ENCODE data around the gene ELL. TPM values are rescaled to one million over a fixed set of nuclear protein-coding genes. Genes with fewer than 3 reads are reported as not detected.
A peak's percentile ranks its signal among the peaks of the same experiment; 100 is the strongest.

The ELL gene
- total RNA-seq, 3 donors from 2014 or later, result 25.6 to 32.5 (median 28.8) TPM

DNA sequence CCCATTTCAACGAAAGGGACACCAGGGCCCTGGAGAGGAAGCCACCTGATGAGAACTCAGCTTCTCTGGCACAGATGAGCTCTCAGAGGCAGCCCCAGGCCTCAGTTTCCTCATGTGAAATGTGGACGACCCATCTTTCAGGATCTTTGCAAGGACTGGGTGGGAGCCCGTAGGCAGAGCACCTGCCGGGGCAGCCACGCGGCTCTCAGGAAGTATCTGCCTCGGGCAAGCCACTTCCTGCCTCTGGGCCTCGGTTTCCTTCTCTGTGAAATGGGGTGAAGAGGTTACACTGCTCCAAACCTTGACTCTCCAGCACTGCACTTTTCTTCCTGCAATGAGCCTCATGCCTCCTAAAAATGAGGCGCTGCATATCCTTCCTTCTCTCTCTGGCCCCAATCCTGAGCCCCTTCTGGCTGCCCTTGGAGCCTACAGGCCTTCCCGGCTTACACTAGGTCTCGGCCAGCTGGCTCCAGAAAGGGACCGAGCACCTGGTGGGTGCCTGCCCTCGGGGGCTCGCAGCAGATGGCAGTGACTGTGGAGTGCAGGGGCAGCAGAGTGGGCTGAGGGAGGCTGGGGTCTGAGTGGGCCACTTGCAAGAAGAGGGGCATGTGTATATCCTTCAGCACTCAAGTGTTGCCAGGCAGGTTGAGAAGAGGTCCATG, 99.2 kb downstream of the ELL start:
- H3K36me3 Mint-ChIP-seq (ENCODE audit: insufficient read depth), result no peaks in the 10 kb centered on the region
- H3K4me1 Mint-ChIP-seq (ENCODE audit: low read depth), result peaks cover 64% of the 10 kb centered on the region
- H3K27me3 Mint-ChIP-seq (ENCODE audit: low read depth), result no peaks in the 10 kb centered on the region
- DNase-seq (no peak), ATAC-seq (no peak)
- peak overlapping the region; percentile 91 for H3K4me3 Mint-ChIP-seq
- no peaks in the 10 kb centered on the region for H3K9me3 Mint-ChIP-seq

DNA sequence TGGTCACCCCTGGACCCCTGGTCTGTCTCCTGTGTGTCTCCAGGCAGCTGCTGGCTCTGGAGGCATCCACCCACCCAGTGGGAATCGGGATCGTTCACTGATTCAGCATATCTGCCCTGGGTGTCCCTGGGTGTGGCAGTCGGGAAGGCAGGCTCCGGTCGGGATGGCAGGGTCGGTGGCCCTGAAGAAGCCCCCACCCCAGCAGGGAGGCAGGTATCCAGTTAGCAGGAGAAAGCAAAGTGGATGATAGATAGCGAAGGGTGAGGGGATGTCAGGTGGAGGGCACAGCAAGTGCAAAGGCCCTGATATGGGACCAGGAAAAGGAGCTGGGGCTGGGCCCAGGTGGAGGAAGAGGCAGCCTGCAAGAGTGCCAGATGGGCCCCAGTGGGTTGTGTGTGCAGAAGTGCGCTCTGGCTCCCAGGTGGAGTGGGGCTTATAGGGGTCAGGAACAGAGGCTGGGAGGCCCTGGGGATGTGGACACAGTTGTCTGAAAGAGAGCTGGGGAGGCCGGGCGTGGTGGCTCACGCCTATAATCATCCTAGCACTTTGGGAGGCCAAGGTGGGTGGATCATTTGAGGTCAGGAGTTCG, 100.4 kb downstream of the ELL start:
- DNase-seq (no peak), ATAC-seq (no peak)
- Mint-ChIP-seq H3K4me3 (peak overlapping the region; percentile 91), H3K9me3 (no peaks in the 10 kb centered on the region), H3K36me3 (ENCODE audit: insufficient read depth) (no peaks in the 10 kb centered on the region), H3K4me1 (ENCODE audit: low read depth) (peaks cover 72% of the 10 kb centered on the region), H3K27me3 (ENCODE audit: low read depth) (peaks cover 3% of the 10 kb centered on the region)

DNA sequence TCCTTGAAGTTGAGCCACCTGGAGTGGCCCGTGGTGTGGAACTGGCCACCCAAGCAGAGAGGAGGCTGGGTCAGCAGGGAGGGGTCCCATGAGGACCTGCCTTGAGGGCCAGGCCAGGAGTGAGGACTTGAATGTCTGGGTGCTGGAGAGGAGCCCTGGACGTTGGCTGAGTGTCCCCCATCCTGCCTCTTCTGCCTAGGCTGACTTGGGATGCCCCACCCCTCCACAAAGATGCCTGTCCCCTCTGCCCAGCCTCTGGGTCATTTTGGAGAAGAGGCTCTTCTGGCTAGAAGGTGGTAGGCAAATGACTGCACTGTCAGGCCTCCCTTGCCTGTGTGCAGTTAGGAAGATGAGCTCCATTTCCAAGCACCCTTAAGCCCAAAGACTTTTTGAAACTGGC, 100.9 kb downstream of the ELL start:
- H3K4me3 Mint-ChIP-seq, result peak overlapping the region; percentile 91
- ATAC-seq (no peak), DNase-seq (no peak)
- H3K27me3 Mint-ChIP-seq (ENCODE audit: low read depth), result peaks cover 7% of the 10 kb centered on the region
- no peaks in the 10 kb centered on the region for H3K9me3 Mint-ChIP-seq
- no peaks in the 10 kb centered on the region for H3K36me3 Mint-ChIP-seq (ENCODE audit: insufficient read depth)
- H3K4me1 Mint-ChIP-seq (ENCODE audit: low read depth), result peaks cover 74% of the 10 kb centered on the region

DNA sequence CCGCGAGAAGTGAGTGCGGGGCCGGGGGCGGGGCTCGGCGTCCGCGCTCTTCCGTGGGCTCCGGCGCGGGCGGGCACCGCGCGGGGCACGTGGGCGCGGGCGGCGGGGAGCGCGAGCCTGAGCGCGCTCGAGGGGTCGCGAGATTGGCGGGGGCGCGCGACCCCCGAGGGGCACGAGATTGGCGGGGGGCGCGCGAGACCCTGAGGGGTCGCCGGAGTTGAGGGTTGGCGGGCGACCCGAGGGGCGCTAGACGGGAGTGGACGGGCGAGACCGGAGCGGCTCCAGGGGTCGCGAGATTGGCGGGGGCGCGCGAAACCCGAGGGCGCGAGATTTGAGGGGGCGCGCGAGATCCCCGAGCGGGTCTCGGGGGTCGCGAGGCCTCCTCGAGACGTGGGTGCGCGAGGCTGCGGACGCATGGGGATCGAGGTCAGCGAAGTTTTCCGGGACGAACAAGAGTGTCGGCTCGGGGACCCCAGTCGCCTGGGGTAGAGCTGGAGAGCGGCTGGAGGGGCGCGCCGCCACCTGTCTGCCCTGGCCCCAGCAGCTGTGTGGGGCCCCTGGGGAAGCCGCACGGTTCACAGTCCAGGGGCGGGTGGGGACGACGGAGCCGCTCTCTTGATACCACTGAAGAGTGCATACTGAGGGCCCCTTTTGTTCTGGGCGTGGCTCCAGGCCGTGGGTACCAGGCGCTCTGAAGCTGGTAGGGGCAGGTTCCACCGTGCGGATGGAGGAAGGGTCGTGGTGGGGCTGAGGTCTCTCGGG, 102.0 kb downstream of the ELL start:
- H3K36me3 Mint-ChIP-seq (ENCODE audit: insufficient read depth), result no peaks in the 10 kb centered on the region
- no peaks in the 10 kb centered on the region for H3K9me3 Mint-ChIP-seq
- H3K4me3 Mint-ChIP-seq, result peak overlapping the region; percentile 91
- H3K4me1 Mint-ChIP-seq (ENCODE audit: low read depth), result peaks cover 72% of the 10 kb centered on the region
- peak; percentile 32 to 40 for ATAC-seq
- DNase-seq, result no peak
- peaks cover 10% of the 10 kb centered on the region for H3K27me3 Mint-ChIP-seq (ENCODE audit: low read depth)

DNA sequence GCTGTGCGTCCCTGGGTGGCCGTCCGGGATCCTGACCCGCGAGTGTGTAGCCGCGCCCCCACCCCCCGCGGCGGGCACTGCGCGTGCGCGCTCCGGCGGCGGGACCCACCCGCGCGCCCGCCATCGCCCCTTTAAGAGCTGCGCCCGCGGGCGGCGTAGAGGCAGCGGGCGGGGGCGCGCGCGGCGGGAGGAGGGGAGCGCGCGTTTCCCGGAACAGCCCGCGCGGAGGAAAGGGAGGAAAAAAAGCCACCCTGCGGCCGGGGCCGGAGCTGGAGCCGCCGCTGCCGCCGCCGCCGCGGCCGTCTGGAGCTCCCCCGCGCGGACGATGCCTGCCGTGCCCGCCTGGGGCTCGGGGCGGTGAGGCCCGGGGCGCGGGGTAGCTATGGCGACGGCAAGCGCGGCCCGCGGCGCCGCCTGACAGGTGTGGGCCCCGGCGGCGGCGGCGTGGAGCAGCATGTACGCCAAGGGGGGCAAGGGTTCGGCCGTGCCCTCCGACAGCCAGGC, 102.6 kb downstream of the ELL start, which contains the start of gene SSBP4:
Gene SSBP4, plus strand, starts transcription at position 204 of the 504 bp plus-strand sequence. Its CDS starts 251 bp downstream, at position 455.
- ATAC-seq, result peak; percentile 67

DNA sequence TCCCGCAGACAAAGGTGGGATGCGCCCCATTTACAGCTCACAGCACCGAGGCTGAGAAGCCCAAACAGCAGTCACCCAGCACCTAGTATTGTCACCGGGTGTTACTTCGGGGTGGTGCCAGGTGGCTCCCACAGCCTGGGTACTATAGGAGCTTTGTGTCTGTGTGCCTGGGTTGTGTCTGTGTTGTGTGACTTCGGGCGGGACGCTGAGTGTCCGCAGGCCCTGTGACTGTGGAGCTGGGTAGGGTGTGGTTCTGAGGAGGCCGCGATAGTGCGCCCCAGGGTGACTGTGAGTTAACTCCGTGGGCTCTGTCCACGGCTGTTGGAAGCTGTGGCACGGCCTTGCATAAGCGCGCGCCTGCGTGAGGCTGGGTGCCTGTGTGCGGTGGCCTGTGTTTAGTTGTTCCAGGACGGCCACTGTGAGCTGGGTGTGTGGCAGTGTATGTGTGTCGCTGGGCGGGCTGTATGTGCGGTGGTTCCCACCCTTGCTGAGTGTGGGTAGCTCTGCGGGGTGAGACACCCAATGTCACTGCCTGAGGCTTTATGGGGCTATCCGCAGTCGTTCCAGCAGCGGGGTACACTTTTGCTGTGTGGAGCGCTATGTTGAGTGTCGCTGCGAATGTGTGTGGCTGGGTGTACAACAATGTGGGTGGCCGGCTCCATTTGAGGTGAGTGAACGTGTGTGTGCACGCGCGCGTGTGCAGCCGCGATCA, 103.2 kb downstream of the ELL start:
- Mint-ChIP-seq H3K4me3 (peak overlapping the region; percentile 78), H3K27me3 (ENCODE audit: low read depth) (peaks cover 16% of the 10 kb centered on the region), H3K9me3 (no peaks in the 10 kb centered on the region), H3K36me3 (ENCODE audit: insufficient read depth) (no peaks in the 10 kb centered on the region), H3K4me1 (ENCODE audit: low read depth) (peaks cover 70% of the 10 kb centered on the region)
- no peak for DNase-seq
- peak; percentile 25 to 27 for ATAC-seq

More for the DNA sequence above, 102.6 kb downstream of the ELL start, which contains the start of gene SSBP4:
- peak; percentile 54 for DNase-seq
- Mint-ChIP-seq H3K4me1 (ENCODE audit: low read depth) (peaks cover 72% of the 10 kb centered on the region), H3K27me3 (ENCODE audit: low read depth) (peaks cover 14% of the 10 kb centered on the region), H3K4me3 (peak within 1 kb of the TSS; percentile 91), H3K9me3 (no peaks in the 10 kb centered on the region), H3K36me3 (ENCODE audit: insufficient read depth) (no peaks in the 10 kb centered on the region)

DNA sequence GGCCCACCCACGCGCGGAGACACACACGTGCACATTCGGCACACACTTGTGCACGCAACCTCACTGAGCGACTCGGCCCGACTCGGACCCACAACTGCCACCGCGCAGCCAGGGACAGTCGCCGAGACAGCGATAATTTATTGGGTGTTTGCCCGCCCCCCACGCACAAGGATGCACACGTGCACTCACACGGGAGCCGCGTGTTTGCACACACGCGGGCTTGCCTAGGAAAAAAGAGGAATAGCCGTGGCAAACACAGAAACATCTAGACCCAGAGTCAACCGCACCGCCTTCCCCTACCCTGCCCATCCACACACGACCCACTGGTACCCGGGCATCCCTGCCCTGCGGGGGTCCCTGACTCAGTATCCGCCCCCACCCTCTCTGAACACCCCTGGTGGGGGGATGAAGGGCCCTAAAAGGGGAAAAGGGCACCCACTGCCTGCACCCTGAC, 103.8 kb downstream of the ELL start:
- Mint-ChIP-seq H3K4me3 (peak overlapping the region; percentile 78), H3K9me3 (no peaks in the 10 kb centered on the region), H3K4me1 (ENCODE audit: low read depth) (peaks cover 64% of the 10 kb centered on the region), H3K27me3 (ENCODE audit: low read depth) (peaks cover 16% of the 10 kb centered on the region), H3K36me3 (ENCODE audit: insufficient read depth) (no peaks in the 10 kb centered on the region)
- ATAC-seq, result no peak
- no peak for DNase-seq

DNA sequence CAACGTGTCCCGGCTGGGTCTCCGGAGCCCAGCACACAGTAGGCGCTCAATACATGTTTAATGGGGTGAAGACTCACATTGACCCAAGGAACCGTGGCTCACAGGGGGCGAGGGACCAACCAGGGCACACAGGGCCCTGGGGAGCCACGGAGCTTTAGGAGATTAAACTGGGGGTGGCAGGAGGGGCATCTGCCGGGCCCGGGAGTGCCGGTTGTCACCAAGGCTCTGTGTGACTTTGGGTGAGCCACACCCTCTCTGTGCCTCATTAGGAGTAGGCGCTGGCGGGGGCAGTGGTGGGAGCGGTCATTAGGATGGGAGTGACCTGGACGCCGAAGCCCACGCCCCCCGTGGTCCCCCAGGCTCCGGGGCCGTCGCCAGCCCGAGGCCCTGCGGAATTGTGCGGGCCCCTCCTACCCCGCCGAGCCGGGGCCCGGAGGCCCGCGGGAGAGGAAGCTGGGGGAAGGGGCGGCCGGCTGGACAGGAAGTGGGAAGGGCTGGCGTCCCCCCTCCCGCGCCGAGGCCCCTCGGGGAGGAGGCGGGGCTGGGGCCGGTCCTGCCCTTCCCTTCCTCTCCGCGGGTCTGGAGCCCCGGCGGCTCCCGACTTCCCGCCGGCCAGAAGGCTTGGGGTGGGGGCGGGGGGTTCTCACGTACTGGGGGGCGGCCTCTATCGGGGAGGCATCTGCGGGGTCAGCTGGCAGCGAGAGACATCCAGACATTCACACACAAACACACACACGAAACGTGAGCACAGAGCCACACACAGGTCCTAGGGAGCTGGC, 104.4 kb downstream of the ELL start:
- DNase-seq (no peak), ATAC-seq (no peak)
- Mint-ChIP-seq H3K9me3 (no peaks in the 10 kb centered on the region), H3K4me3 (peak overlapping the region; percentile 78), H3K4me1 (ENCODE audit: low read depth) (peaks cover 58% of the 10 kb centered on the region), H3K27me3 (ENCODE audit: low read depth) (peaks cover 22% of the 10 kb centered on the region), H3K36me3 (ENCODE audit: insufficient read depth) (no peaks in the 10 kb centered on the region)

DNA sequence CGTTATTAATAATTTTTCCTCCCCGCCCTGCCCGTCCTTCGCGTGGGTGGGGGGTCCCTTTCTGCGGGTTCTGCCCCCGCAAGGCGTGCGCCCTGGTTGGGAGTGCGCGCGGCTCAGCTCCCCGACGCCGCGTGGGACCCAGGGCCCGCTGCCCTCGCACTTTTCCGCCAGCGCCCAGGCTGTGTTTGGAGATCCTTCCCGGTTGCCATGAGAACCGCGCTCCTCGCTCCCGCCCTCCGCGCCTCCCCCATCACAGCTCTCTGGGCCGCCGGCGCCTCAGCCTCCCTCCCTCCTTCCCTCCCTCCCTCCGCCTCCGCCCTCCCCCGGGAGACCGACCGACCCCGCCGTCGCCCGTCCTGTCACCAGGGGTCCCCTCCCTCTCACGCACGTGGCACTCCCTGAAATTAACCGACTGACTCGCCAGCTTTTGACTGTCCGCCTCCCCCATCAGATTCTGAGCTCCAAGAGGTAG, 105.1 kb downstream of the ELL start:
- ATAC-seq (peak; percentile 6 to 8), DNase-seq (peak; percentile 49)
- no peaks in the 10 kb centered on the region for H3K36me3 Mint-ChIP-seq (ENCODE audit: insufficient read depth)
- H3K27me3 Mint-ChIP-seq (ENCODE audit: low read depth), result peaks cover 22% of the 10 kb centered on the region
- H3K4me1 Mint-ChIP-seq (ENCODE audit: low read depth), result peaks cover 52% of the 10 kb centered on the region
- H3K4me3 Mint-ChIP-seq, result peak overlapping the region; percentile 73
- no peaks in the 10 kb centered on the region for H3K9me3 Mint-ChIP-seq

DNA sequence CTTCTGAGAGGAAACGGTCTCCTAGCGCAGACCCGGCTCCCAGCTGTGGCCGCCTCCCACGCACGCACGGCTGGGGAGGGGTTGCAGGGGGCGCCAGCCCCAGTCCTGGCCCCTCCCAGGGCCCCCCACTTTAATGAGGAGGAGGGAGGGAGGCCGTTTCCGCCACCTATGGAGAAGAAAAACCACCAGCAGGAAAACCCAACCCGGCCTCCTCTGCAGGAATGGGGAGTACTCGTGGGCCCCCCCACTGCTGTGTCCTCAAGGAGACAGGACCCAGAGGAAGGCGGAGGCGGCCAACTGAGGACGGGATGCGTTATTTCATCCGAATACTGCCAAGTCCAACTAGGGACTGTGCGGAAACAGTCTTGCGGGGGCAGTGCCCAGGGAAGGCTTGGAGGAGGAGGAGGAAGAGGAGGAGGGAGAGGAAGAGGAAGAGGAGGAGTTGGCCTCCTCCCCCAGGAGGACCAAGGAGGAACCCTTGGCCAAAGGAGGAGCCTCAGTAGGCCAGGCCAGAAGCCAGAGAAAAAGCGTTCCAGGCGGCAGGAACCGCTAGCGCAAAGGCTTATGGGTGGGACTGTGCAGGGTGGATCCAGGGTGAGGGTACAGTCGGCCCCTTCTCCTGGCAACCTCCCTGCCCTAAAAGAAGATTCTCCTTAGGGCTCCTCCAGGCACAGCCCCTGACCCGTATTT, 106.5 kb downstream of the ELL start:
- ATAC-seq (no peak), DNase-seq (no peak)
- Mint-ChIP-seq H3K4me3 (peak overlapping the region; percentile 42), H3K4me1 (ENCODE audit: low read depth) (peaks cover 41% of the 10 kb centered on the region), H3K36me3 (ENCODE audit: insufficient read depth) (no peaks in the 10 kb centered on the region), H3K27me3 (ENCODE audit: low read depth) (peaks cover 22% of the 10 kb centered on the region), H3K9me3 (no peaks in the 10 kb centered on the region)

DNA sequence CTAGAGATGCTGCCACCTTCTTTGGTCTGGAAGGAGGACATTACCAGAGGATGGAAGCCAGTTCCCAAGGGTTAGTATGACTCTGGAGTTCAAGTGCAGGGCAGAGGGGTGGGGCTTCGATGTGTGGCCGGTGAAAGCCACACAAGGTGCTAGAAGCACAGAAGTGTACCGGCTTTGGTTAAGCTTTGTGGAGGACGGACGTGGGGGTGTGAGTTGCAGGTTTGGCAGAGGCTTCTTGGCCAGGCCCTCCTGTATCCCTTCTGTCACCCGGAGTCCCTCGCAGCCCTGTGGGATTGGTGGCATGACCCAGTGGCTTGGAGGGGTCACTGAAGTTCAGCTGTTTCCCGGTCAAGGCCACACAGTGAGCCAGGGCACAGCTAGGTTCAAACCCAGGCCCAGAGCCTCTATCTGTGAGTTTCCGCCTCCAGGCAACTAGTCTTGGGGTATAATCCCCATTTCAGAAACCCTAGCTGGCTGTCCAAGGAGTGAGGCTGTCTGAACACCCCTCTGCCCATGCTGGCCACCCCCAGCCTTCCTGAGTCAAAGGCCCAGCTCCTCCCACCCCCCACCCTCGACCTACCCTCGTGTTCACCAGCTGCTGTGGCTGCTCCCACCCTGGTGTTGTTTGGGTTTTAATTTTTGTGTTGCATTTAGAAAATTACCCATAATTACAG, 107.2 kb downstream of the ELL start:
- ATAC-seq (no peak), DNase-seq (no peak)
- Mint-ChIP-seq H3K9me3 (no peaks in the 10 kb centered on the region), H3K4me3 (no peak overlapping the region), H3K27me3 (ENCODE audit: low read depth) (peaks cover 22% of the 10 kb centered on the region), H3K4me1 (ENCODE audit: low read depth) (peaks cover 39% of the 10 kb centered on the region), H3K36me3 (ENCODE audit: insufficient read depth) (no peaks in the 10 kb centered on the region)

DNA sequence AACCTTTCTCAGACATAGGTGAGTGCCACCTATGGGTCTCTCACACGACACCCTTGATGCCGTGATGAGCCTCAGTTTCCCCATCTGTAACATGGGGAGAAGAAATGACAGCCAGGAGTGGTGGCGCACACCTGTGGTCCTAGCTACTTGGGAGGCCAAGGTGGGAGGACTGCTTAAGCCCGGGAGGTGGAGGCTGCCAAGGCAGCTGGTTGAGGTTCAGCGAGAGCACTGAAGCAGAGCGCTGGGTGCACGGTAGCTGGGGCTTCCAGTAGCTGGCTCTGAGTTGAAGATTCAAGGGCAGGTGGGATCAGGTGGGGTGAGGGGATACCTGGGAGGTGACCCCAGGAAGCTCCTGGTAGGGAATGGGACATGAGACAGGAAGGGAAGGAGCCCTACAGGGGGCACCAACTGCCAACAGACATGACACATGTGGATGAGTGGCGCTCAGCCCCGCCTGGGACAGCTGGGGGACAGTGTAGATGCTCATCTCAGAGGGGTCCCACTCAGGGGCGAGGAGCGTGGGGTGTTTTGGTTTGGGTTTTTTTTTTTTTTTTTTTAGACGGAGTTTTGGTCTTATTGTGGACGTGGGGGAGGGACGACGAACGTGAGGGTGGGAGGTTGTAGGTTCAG, 109.1 kb downstream of the ELL start:
- no peak for ATAC-seq
- H3K4me3 Mint-ChIP-seq, result no peak overlapping the region
- H3K4me1 Mint-ChIP-seq (ENCODE audit: low read depth), result peaks cover 27% of the 10 kb centered on the region
- peaks cover 22% of the 10 kb centered on the region for H3K27me3 Mint-ChIP-seq (ENCODE audit: low read depth)
- no peaks in the 10 kb centered on the region for H3K36me3 Mint-ChIP-seq (ENCODE audit: insufficient read depth)
- no peaks in the 10 kb centered on the region for H3K9me3 Mint-ChIP-seq
- no peak for DNase-seq

Data from activated T-cell treated with anti-CD3 and anti-CD28 coated beads, Interleukin-2, amount 50 U/mL, for 4 hours (primary cell).